ENCODE data around the gene INKA1.
"Not testable (repeated sequence)": the region's sequence is repeated elsewhere in the genome, so short reads cannot be mapped to it uniquely, and the experiment has no call there.

Gene INKA1

GRCh38 chr3:49802719-49803464 lies at the start of gene INKA1:
INKA1 (plus strand) TSS chr3:49803261; CDS start chr3:49803393, 132 bp downstream.
- Mint-ChIP-seq H3K36me3 (ENCODE audit: low read depth) (no peaks in the 10 kb centered on the region), H3K27me3 (peaks cover 8% of the 10 kb centered on the region), H3K27ac (peak within 1 kb of the TSS; percentile 75), H3K4me3 (peak within 1 kb of the TSS; percentile 88), H3K9me3 (no peaks in the 10 kb centered on the region), H3K4me1 (ENCODE audit: low read depth) (peaks cover 43% of the 10 kb centered on the region)

GRCh38 chr3:49754536-49754935 lies 48.5 kb upstream of the INKA1 start:
- H3K4me1 Mint-ChIP-seq (ENCODE audit: low read depth), result peaks cover 23% of the 10 kb centered on the region
- no peak overlapping the region for H3K27ac Mint-ChIP-seq
- no peak overlapping the region for H3K4me3 Mint-ChIP-seq
- H3K27me3 Mint-ChIP-seq, result no peaks in the 10 kb centered on the region
- peaks cover 8% of the 10 kb centered on the region for H3K36me3 Mint-ChIP-seq (ENCODE audit: low read depth)
- H3K9me3 Mint-ChIP-seq, result no peaks in the 10 kb centered on the region

GRCh38 chr3:49756036-49756435 lies 47.0 kb upstream of the INKA1 start:
- Mint-ChIP-seq H3K27ac (no peak overlapping the region), H3K9me3 (no peaks in the 10 kb centered on the region), H3K4me3 (no peak overlapping the region), H3K36me3 (ENCODE audit: low read depth) (peaks cover 4% of the 10 kb centered on the region), H3K4me1 (ENCODE audit: low read depth) (peaks cover 24% of the 10 kb centered on the region), H3K27me3 (no peaks in the 10 kb centered on the region)

GRCh38 chr3:49757197-49757596 lies 45.9 kb upstream of the INKA1 start:
- H3K9me3 Mint-ChIP-seq, result no peaks in the 10 kb centered on the region
- peaks cover 4% of the 10 kb centered on the region for H3K36me3 Mint-ChIP-seq (ENCODE audit: low read depth)
- H3K4me3 Mint-ChIP-seq, result no peak overlapping the region
- H3K27me3 Mint-ChIP-seq, result no peaks in the 10 kb centered on the region
- H3K27ac Mint-ChIP-seq, result peak overlapping the region; percentile 37
- peaks cover 24% of the 10 kb centered on the region for H3K4me1 Mint-ChIP-seq (ENCODE audit: low read depth)

GRCh38 chr3:49759226-49759625 lies 43.8 kb upstream of the INKA1 start:
- no peaks in the 10 kb centered on the region for H3K27me3 Mint-ChIP-seq
- H3K4me3 Mint-ChIP-seq, result no peak overlapping the region
- peak overlapping the region; percentile 13 for H3K27ac Mint-ChIP-seq

GRCh38 chr3:49761661-49762060 lies 41.4 kb upstream of the INKA1 start:
- H3K9me3 Mint-ChIP-seq, result no peaks in the 10 kb centered on the region
- H3K27ac Mint-ChIP-seq, result no peak overlapping the region

More at GRCh38 chr3:49759226-49759625, 43.8 kb upstream of the INKA1 start:
- Mint-ChIP-seq H3K36me3 (ENCODE audit: low read depth) (no peaks in the 10 kb centered on the region), H3K9me3 (no peaks in the 10 kb centered on the region), H3K4me1 (ENCODE audit: low read depth) (peaks cover 22% of the 10 kb centered on the region)

GRCh38 chr3:49763981-49764380 lies 39.1 kb upstream of the INKA1 start:
- Mint-ChIP-seq H3K27ac (no peak overlapping the region), H3K36me3 (ENCODE audit: low read depth) (peaks cover 15% of the 10 kb centered on the region), H3K27me3 (no peaks in the 10 kb centered on the region), H3K4me1 (ENCODE audit: low read depth) (peaks cover 12% of the 10 kb centered on the region), H3K4me3 (no peak overlapping the region), H3K9me3 (no peaks in the 10 kb centered on the region)

More at GRCh38 chr3:49761661-49762060, 41.4 kb upstream of the INKA1 start:
- Mint-ChIP-seq H3K36me3 (ENCODE audit: low read depth) (peaks cover 6% of the 10 kb centered on the region), H3K4me1 (ENCODE audit: low read depth) (peaks cover 11% of the 10 kb centered on the region), H3K4me3 (no peak overlapping the region), H3K27me3 (no peaks in the 10 kb centered on the region)

- Mint-ChIP-seq H3K4me1 (ENCODE audit: low read depth) (peaks cover 32% of the 10 kb centered on the region), H3K36me3 (ENCODE audit: low read depth) (peaks cover 22% of the 10 kb centered on the region), H3K27me3 (no peaks in the 10 kb centered on the region), H3K4me3 (no peak overlapping the region), H3K9me3 (no peaks in the 10 kb centered on the region), H3K27ac (no peak overlapping the region)
These were observed 33.7 kb upstream of the INKA1 start for GRCh38 chr3:49769286-49769915.

GRCh38 chr3:49769926-49770325 lies 33.1 kb upstream of the INKA1 start:
- no peaks in the 10 kb centered on the region for H3K27me3 Mint-ChIP-seq
- H3K9me3 Mint-ChIP-seq, result no peaks in the 10 kb centered on the region
- H3K36me3 Mint-ChIP-seq (ENCODE audit: low read depth), result peaks cover 17% of the 10 kb centered on the region
- H3K4me3 Mint-ChIP-seq, result no peak overlapping the region
- H3K4me1 Mint-ChIP-seq (ENCODE audit: low read depth), result peaks cover 36% of the 10 kb centered on the region
- no peak overlapping the region for H3K27ac Mint-ChIP-seq

- no peak overlapping the region for H3K27ac Mint-ChIP-seq
- no peaks in the 10 kb centered on the region for H3K27me3 Mint-ChIP-seq
- H3K4me3 Mint-ChIP-seq, result no peak overlapping the region
- peaks cover 36% of the 10 kb centered on the region for H3K4me1 Mint-ChIP-seq (ENCODE audit: low read depth)
- no peaks in the 10 kb centered on the region for H3K9me3 Mint-ChIP-seq
- H3K36me3 Mint-ChIP-seq (ENCODE audit: low read depth), result peaks cover 16% of the 10 kb centered on the region
These were observed 31.6 kb upstream of the INKA1 start for GRCh38 chr3:49771340-49771938.

GRCh38 chr3:49772703-49773102 lies 30.4 kb upstream of the INKA1 start:
- Mint-ChIP-seq H3K4me1 (ENCODE audit: low read depth) (peaks cover 40% of the 10 kb centered on the region), H3K4me3 (no peak overlapping the region), H3K27ac (no peak overlapping the region), H3K36me3 (ENCODE audit: low read depth) (peaks cover 21% of the 10 kb centered on the region), H3K27me3 (no peaks in the 10 kb centered on the region), H3K9me3 (no peaks in the 10 kb centered on the region)

- H3K4me3 Mint-ChIP-seq, result no peak overlapping the region
- H3K4me1 Mint-ChIP-seq (ENCODE audit: low read depth), result peaks cover 33% of the 10 kb centered on the region
- H3K27me3 Mint-ChIP-seq, result no peaks in the 10 kb centered on the region
- H3K9me3 Mint-ChIP-seq, result no peaks in the 10 kb centered on the region
- H3K36me3 Mint-ChIP-seq (ENCODE audit: low read depth), result peaks cover 19% of the 10 kb centered on the region
- H3K27ac Mint-ChIP-seq, result no peak overlapping the region
These were observed 27.5 kb upstream of the INKA1 start for GRCh38 chr3:49775538-49775937.

- not testable (repeated sequence) for H3K27me3 Mint-ChIP-seq, H3K9me3 Mint-ChIP-seq, H3K4me3 Mint-ChIP-seq, H3K27ac Mint-ChIP-seq
- Mint-ChIP-seq H3K36me3 (ENCODE audit: low read depth) (peaks cover 19% of the 10 kb centered on the region), H3K4me1 (ENCODE audit: low read depth) (peaks cover 35% of the 10 kb centered on the region)
These were observed 27.0 kb upstream of the INKA1 start for GRCh38 chr3:49776101-49776500.

- peaks cover 28% of the 10 kb centered on the region for H3K36me3 Mint-ChIP-seq (ENCODE audit: low read depth)
- no peak overlapping the region for H3K27ac Mint-ChIP-seq
- no peaks in the 10 kb centered on the region for H3K9me3 Mint-ChIP-seq
- no peak overlapping the region for H3K4me3 Mint-ChIP-seq
- no peaks in the 10 kb centered on the region for H3K27me3 Mint-ChIP-seq
- peaks cover 43% of the 10 kb centered on the region for H3K4me1 Mint-ChIP-seq (ENCODE audit: low read depth)
These were observed 23.5 kb upstream of the INKA1 start for GRCh38 chr3:49779358-49780079.
